Kidney (tissue), 14 donors: ENCODE measurements around the gene IZUMO1R. TPM values are rescaled to one million over a fixed set of nuclear protein-coding genes. Genes with fewer than 3 reads are reported as not detected.

Source experiments
- DNase-seq, 5 donors: peaks; one replicate each; pipeline ENCODE4 v3.0.0-alpha.2; 2013 to 2020
- FAIRE-seq: peaks from 2 replicates; lab custom pipeline; 2012; peaks lifted over from hg19 to GRCh38; lab: Jason Lieb, UNC
- H3K27ac ChIP-seq, 2 donors: one replicate each; pipeline ENCODE4 v1.7.0; 2013; ENCODE audit warnings: low read depth in 2 of 2, low read length in 2 of 2, inconsistent platforms in 1 of 2
- H3K27me3 ChIP-seq: one replicate; pipeline ENCODE4 v1.7.1; 2013; ENCODE audit warnings: low read length, inconsistent platforms; ENCODE audit not compliant: control insufficient read depth, insufficient read depth
- H3K36me3 ChIP-seq, 3 donors: one replicate each; pipeline versions ENCODE4 v1.7.0 to v1.7.1; 2013; ENCODE audit warnings: low read length in 3 of 3, control low read depth in 1 of 3, inconsistent platforms in 1 of 3; ENCODE audit not compliant: insufficient read depth in 3 of 3, control insufficient read depth in 2 of 3
- H3K4me1 ChIP-seq, 3 donors: one replicate each; pipeline versions ENCODE4 v1.7.0 to v1.7.1; 2013; ENCODE audit warnings: low read length in 3 of 3, inconsistent platforms in 1 of 3, low read depth in 1 of 3; ENCODE audit not compliant: control insufficient read depth in 2 of 3, insufficient read depth in 2 of 3
- H3K4me3 ChIP-seq, 3 donors: one replicate each; pipeline versions ENCODE4 v1.7.0 to v1.8.1; 2013; ENCODE audit warnings: low read length in 3 of 3, control low read depth in 1 of 3, inconsistent platforms in 1 of 3
- H3K9ac ChIP-seq, 3 donors: one replicate each; pipeline versions ENCODE4 v1.7.0 to v1.7.1; 2013; ENCODE audit warnings: low read length in 3 of 3, control low read depth in 1 of 3, inconsistent platforms in 1 of 3
- H3K9me3 ChIP-seq, 3 donors: one replicate each; pipeline versions ENCODE4 v1.7.0 to v1.7.1; 2013; ENCODE audit warnings: low read length in 3 of 3, control low read depth in 1 of 3, inconsistent platforms in 1 of 3; ENCODE audit not compliant: control insufficient read depth in 2 of 3, insufficient read depth in 1 of 3
- intact Hi-C: fragments of 100-400 bp; cut with DNase I; formaldehyde crosslinking; loops from one replicate; pipeline ENCODE4 v1.11.1; 2022
- polyA plus RNA-seq: library from polyadenylated mRNA; stranded (reverse); fragments of 350-450 nt; fragmentation: Illumina TruSeq; extraction: RNeasy Lipid Tissue Mini Kit (QIAGEN cat#74804); gene quantifications from one replicate; pipeline ENCODE4 v1.2.3, GENCODE V29; 2014; ENCODE audit warnings: low read depth, low replicate concordance; ENCODE audit not compliant: insufficient read depth
- total RNA-seq: library from RNA; stranded (reverse); fragmentation: NEBNext Ultra II Directional; extraction: Animal tissue kit (Norgen Biotek cat#: 25700); gene quantifications from one replicate; pipeline ENCODE4 v1.2.1, GENCODE V29; 2021
- TF ChIP-seq, protein P1 (sequence below): IDR thresholded peaks from 3 replicates; pipeline ENCODE4 v1.5.1; 2012; ENCODE audit warnings: mild to moderate bottlenecking, moderate library complexity, borderline replicate concordance; ENCODE audit not compliant: insufficient read depth; ENCODE audit errors: extremely low read depth
- donor health status: control.
- donor health status: control.
- donor health status: control.
- donor health status: control.
- donor health status: control.
- donor health status: DM: yes; HTN: yes; CAD: no.
- donor health status: Normal renal cell carcinoma (clear cell type).

Gene IZUMO1R
- total and polyA plus RNA-seq, 2 donors from 2014 or later, result not detected

DNA sequence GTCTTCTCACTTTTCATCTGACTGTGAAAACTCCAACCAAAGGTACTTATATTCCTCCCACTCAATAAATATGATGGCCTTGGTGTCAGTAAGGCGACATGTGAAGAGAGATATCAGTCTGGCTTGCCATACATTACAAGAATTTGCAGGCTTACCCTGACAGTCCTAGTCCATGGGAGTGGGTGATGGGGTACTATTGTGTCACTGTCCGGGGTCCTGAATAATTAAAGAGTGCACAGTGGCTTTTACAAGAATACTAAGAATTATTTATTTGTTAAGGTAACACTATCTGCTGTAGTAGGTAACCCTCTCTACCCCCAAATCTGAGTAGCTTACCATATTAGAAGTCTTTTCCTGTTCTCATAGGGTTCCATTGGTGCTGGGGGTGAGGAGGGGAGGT is 23.1 kb upstream of the IZUMO1R start:
- H3K9me3 ChIP-seq, result no peaks in the 10 kb centered on the region
- intact Hi-C loops, result no loop called here
- TF ChIP-seq, protein P1, sequence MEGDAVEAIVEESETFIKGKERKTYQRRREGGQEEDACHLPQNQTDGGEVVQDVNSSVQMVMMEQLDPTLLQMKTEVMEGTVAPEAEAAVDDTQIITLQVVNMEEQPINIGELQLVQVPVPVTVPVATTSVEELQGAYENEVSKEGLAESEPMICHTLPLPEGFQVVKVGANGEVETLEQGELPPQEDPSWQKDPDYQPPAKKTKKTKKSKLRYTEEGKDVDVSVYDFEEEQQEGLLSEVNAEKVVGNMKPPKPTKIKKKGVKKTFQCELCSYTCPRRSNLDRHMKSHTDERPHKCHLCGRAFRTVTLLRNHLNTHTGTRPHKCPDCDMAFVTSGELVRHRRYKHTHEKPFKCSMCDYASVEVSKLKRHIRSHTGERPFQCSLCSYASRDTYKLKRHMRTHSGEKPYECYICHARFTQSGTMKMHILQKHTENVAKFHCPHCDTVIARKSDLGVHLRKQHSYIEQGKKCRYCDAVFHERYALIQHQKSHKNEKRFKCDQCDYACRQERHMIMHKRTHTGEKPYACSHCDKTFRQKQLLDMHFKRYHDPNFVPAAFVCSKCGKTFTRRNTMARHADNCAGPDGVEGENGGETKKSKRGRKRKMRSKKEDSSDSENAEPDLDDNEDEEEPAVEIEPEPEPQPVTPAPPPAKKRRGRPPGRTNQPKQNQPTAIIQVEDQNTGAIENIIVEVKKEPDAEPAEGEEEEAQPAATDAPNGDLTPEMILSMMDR, result no peak
- H3K4me1 ChIP-seq, result no peaks in the 10 kb centered on the region
- H3K27me3 ChIP-seq, result no peaks in the 10 kb centered on the region
- H3K27ac ChIP-seq, result no peak overlapping the region
- no peak for FAIRE-seq
- no peak overlapping the region for H3K9ac ChIP-seq
- H3K4me3 ChIP-seq, result no peak overlapping the region
- no peaks in the 10 kb centered on the region for H3K36me3 ChIP-seq
- peak in 3 of 5 donors; percentile 24 to 68 (median 51) for DNase-seq

GRCh38 chr11:94283678-94284077 is 20.7 kb upstream of the IZUMO1R start:
- TF ChIP-seq, protein P1, result no peak
- H3K27me3 ChIP-seq, result no peaks in the 10 kb centered on the region
- DNase-seq (peak in 1 of 5 donors; percentile 34), FAIRE-seq (no peak)
- H3K4me1 ChIP-seq, result no peaks in the 10 kb centered on the region
- H3K27ac ChIP-seq, result no peak overlapping the region
- H3K9me3 ChIP-seq, result no peaks in the 10 kb centered on the region
- H3K4me3 ChIP-seq, result no peak overlapping the region
- H3K9ac ChIP-seq, result no peak overlapping the region
- H3K36me3 ChIP-seq, result no peaks in the 10 kb centered on the region
- intact Hi-C loops, result no loop called here

- H3K9ac ChIP-seq, result no peak overlapping the region
- no peaks in the 10 kb centered on the region for H3K9me3 ChIP-seq
- no peak overlapping the region for H3K27ac ChIP-seq
- no peak for DNase-seq
- H3K36me3 ChIP-seq, result no peaks in the 10 kb centered on the region
- H3K4me1 ChIP-seq, result no peaks in the 10 kb centered on the region
- FAIRE-seq, result no peak
- intact Hi-C loops, result no loop called here
- H3K4me3 ChIP-seq, result no peak overlapping the region
- TF ChIP-seq, protein P1, result no peak
- no peaks in the 10 kb centered on the region for H3K27me3 ChIP-seq
These were observed 8.8 kb upstream of the IZUMO1R start for GRCh38 chr11:94295534-94295933.

- TF ChIP-seq, protein P1, result no peak
- Histone ChIP-seq H3K27me3 (no peaks in the 10 kb centered on the region), H3K9ac (no peak overlapping the region), H3K4me3 (no peak overlapping the region), H3K36me3 (no peaks in the 10 kb centered on the region), H3K9me3 (no peaks in the 10 kb centered on the region), H3K4me1 (no peaks in the 10 kb centered on the region), H3K27ac (no peak overlapping the region)
- no peak for DNase-seq
- no peak for FAIRE-seq
- intact Hi-C loops, result no loop called here
These were observed 6.3 kb upstream of the IZUMO1R start for GRCh38 chr11:94297985-94298576.
